ENCODE data around the gene TTC28.
"Not testable (repeated sequence)": the region's sequence is repeated elsewhere in the genome, so short reads cannot be mapped to it uniquely, and the experiment has no call there.

TTC28 gene

DNA sequence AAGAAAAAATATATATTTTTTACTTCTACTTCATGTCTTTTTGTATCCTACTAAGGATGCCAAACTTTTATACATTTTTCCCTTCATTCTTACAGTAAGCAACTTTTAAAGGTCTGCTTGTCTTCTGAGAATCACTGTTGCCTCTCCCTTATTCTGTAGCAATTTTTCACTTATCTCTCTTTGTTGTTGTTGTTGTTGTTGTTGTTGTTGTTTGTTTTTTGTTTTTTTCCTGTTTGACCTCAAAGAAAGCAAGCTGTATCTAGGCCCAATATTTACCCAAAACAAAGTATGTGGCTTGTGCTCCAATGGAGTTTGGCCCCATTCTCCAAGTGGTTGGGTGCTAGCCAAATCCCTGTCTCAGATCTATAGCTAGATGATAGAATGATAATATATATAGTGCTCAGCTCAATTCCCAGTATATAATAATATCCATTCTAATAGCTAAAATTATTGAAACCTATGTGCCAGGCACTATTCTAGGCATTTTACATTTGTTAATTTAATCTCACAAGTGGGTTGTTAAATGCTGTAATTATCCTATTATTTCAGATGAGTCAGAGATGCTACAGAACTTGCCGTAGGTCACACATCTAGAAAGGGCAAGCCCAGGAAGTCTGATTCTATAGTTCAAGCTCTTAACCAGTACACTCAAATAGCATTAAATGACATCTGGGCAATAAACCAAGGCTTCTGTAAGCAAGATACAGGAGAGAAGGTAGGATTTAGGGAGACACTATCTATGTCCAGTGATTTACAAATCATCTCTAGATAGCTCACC lies 555.5 kb downstream of the TTC28 start:
- no peak for DNase-seq

DNA sequence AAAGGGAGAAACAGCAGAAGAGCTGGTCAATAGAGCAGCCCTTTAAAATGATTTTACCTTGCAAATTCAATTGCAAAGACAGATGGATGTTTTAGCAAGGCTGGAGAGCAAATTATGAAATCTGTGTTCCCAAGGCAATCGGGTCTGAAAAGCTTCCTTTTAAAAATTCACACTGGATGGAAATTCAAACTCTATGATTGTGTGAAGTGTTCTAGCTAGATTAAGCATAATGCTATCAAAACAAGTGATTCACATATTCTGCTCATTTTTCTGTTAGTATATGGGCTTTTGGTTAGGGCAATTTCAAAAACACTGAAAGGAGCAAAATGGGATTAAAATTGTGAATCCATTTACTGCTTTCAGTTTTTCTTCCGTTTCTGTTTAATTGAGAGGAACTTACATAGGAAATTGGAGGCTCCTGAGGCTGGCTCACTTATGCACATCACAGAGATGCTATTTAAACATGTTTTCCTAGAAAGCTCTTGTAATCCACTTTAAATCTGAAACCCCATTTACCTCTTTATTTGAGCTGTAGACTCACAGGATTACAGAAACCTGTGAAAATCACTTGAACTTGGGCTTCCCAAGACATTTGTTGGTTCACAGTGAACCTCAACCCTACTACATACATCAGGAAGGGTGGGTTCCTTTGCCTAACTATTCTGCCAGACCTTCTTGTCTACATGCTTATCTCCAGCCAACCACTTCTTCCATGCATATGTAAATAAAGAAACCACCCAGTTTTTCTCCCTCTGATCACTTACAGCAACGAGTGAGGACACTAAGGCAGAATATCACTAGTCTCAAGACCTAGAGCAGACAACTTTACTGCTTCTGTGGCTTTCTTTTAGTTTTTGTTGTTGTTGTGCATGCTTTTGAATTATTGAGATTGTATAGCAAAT lies 558.7 kb downstream of the TTC28 start:
- DNase-seq, result no peak

DNA sequence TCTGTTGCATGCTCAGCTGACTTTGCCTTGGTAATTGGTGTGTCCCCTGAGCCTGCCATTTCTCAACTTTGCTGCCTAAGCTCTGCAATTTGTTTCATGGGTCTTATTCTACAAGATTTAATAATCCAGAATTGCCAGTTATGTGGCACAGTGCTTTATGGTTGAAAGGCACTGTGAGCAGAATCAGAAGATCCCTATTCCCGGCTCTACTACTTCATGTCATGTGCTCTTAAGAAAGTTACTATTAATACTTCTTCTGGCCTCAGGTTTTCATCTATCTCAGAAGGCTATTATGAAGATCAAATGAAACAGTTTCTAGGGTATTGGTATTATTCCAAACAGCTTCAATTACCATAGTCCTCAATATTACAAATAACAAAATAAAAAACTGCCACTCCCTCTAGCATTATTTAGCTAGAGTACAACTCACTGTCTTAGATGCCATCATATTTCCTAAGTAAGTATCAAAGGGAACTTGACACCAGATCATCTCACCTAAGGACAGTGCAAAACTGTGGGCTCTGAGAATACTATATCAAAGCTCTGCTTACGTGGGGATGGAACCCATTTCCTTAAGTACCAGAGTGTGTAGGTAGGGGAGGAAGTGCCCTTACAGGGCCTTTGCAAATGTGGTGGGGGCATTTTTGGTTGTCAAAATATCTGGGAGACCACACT lies 560.5 kb downstream of the TTC28 start:
- DNase-seq, result no peak

DNA sequence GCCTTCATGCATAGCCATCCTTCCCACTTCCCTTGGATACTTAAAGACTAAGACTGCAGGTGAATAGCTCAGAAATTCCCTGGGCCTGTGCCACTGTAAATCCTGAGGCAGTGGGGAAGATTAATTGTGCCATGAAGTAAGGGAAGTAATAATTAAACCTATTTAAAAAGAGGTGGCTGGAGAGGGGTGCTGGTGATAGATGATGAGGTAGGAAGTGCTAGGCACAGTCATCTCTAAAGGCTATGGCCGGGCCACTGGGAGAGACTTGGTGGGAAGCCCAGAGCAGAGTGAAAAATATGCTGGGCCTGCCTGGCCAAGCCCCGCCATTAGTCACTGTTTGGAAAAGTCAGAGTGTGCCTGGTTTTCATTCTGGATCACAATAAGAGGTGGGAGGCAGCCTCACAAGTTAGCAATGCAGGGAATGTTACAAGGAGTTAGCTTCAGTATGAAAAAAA lies 563.4 kb downstream of the TTC28 start:
- no peak for DNase-seq

DNA sequence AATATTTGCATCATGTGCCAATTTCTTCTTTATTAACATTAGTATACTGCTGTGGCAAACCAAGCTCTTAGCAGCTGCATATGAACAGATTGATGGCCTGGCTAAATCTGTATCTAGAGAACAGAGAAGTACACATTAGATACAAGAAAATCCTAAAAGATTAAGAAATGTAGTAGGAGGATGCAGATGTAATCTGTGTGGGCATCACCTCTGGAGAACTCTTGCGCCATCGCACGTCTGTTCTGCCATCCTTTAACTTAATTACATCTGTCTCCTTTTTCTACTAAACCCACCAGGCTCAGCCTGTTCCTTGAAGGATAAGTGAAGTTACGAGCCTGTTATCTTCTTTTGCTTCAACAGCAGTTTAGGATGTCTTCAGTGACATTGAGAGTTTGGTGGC lies 564.2 kb downstream of the TTC28 start:
- DNase-seq, result no peak

DNA sequence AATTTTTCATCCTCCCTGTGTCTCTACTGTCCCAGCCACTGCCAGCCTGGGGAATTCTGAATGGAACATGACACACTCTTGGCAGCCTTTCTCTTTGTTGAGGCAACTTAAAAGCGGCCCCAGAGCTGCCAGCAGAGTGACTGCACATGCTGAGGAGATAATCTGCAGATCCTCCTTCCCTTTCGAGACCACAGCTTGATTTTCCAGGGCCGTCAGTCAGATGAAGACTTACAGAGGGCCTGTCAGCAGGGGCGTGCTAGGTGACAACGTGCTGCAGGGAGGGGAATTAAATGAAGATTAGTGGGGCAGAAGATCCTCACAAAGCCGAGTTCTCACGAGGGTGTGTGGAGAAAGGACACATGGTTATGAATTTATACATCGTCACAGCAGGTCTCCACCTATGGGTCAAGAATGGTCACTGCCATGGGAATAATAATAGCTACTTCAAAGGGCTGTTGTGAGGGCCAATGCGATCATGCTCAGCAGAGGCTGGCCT lies 567.0 kb downstream of the TTC28 start:
- no peak for DNase-seq

DNA sequence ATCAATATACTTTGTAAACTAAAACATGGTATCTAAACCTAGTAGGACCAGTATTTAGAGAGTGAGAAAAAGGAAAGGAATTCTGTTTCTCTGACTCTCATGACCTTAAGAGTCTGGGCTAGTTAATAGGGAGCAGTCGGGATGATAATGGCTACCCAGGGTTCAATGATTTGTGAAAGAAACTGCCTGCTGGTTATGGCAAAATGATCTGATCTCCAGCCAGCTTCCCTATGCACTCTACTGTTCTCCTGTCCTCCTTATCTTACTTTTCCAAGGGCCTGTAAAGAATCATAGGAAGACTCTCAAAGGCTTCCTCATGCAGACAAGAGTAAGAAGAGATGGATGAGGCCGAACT lies 567.5 kb downstream of the TTC28 start:
- no peak for DNase-seq

DNA sequence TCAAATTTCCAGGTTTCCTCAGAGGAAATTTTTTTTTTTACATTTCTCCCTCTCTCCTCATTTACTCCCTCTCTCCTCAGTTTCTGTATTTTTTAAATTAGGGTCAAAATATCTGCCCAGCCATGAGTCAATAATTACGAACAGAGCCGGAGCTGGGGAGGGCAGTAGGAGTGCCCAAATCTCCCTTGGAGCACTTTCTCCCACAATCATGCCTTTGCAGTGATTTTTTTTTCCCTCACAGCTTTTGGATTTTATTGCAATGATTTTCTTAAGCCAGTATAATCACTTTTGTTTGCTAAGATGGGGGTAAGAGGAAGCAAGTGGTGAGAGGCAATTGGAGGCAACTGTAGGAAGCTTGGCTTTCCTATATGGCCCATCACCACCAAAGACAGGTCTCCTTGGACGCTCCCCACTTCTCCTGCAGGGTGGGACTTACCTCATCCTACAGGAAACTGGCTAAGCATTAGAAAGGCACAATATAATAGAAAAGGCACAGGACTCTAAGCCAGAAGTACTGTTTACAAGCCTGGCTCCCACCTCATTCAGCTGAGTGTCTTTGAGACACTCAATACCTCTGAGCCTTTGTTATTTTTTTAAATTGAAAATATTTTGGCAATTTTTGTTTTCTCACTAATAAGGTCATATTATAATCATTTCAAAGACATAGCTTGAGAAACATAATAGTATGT lies 568.0 kb downstream of the TTC28 start:
- no peak for DNase-seq

DNA sequence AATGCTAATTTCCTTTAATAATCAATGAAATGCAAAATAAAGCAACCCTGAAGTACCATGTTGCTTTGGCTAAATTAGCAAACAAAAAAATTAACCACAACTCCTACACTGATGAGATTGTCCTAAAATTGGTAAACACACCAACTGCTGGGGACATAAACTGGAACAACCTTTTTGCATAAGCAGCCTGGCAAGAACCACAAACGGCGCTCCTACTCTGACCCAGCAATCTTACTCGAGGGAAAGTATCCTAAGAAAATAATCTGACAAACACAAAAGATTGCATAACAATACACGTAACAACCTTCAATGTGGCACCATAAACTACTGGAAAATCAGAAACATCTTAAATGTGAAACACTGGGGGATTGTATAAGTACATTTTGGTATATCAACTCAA lies 570.8 kb downstream of the TTC28 start:
- no peak for DNase-seq

DNA sequence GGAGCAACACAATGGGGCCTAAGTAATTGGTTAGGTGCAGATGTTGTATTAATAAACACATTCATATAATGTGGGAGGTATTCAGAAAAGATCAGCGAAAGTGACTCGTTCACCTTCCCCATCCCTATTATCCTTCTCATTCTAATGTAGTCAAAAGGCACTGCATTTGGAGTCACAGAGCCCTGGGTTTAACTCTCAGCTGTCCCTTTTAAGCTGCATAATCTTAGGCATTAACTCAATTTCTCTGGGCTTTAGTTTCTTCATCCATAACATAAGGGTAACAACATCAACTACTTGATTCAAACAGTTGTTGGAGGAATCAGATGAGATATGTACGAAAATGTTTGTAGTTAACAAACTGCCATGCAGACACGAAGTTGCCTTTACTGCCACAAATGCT lies 573.0 kb downstream of the TTC28 start:
- no peak for DNase-seq

DNA sequence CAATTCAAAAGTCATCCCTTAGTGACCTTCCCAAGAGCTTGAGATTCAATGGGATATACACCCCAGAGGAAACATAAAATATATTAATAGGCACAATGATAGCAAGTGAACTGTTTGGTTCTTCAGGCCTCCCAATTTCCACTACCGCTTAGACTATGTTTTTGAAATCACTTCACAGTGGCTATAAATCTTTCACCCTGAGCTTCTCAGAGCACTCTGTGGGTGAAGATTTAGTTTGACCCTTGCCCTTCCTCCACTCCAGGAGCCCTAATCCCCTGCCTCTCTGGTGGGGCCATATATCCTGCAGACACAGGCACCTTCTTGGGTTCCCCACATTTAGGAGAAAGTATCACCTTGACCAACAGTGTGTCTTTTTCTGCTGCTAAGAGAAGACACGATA lies 573.7 kb downstream of the TTC28 start:
- DNase-seq, result no peak

DNA sequence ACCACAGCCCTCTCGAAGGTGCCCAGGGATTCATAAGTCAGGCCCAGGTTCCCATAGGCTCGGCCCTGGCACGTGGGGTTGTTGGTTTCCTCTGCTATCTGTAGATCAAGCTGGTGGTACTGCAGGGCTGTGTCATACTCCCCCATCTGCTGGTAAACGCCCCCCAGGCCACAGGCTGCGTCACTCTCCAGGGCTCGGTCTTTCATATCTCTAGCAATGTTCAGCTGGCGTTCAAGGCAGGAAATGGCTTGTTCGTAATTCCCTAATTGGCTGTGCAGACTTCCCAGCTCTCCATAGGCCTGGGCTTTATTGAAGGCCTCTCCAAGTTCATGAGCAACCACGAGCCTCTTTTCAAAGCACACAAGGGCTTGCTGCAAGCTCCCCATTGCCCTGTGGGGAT lies 574.2 kb downstream of the TTC28 start:
- no peak for DNase-seq

DNA sequence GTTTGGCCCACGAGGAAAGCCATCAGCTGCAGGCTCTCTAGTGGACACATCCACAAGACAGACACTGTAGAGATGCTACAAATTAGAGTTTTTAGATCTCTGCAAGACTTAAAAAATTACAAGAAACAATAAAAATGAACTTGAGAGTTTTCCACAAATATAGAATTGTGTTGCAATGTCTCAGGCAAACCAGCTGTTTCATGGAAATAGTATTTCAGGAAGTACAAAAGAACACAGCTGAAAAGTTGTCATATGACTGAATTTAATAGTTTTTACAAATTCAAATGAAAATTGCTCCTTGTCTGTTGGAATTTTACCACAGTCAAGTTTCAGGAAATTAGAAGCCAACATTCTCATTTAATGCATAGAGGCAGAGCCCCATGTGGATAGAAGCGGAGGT lies 576.0 kb downstream of the TTC28 start:
- no peak for DNase-seq

DNA sequence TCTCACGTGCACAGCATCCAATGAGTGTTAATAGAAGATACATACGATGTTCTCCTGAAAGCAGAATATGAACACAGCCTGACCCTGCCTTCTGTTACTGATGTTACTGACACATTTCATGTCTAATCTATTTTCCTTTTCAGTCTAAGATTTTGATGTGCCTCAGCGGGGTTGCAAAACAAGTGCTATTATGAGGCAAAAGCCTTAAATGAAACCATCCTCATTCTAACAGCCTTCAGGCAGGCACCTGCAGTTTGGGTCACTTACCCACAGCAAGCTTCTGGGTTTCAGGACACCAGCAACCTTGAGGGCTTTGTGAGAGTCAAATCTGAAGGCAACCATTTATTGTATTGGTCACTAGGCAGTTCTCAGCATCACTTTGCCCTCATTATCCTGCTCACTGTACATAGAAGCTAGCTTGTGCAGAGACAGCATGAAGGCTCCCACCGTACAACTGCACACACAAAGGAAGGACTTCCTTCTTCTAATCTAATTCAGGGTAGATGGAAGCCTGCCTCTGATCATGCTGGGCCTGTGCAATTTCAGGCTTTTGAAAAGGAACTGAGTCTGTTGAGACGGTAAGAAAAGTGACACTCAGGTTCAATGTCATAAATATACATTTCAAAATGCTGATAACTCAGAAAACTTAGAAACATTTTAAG lies 577.4 kb downstream of the TTC28 start:
- DNase-seq, result no peak

DNA sequence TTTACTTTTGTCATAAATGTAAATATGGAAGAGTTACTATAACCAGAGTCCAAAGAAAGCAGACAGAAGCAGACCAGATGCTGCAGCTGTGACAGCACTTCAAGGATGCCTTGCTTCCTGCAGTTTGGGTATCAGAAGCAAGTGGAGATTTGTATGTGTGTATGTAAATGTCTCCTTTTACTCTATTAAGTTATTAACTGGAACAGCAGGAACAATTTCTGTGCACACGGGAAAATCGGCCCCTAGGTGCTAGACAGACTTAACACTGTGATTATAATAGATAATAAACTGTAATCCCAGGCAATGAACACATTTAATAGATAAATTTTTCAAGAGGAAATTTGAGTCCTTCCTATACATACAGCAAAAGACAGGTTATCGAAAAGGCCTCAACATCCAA lies 582.0 kb downstream of the TTC28 start:
- DNase-seq, result no peak

DNA sequence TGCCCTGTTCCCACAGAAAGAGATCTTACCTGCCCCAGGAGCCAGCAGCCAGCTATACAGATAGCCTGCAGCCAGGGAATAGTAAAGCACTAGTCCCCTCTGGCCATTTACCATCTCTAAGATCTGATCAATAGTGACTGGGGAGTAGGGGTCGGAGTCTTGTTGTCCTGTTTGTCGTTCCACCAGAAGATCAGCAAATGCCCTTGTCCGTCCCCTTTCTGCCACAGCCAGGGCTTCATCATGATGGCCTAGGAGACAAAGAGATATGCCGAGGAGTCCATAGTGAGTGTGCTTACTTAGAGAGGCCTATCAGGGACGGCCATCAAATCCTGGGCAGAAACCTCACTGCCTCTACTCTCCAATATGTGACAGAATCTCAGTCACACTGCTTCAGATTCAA lies 583.5 kb downstream of the TTC28 start:
- no peak for DNase-seq

DNA sequence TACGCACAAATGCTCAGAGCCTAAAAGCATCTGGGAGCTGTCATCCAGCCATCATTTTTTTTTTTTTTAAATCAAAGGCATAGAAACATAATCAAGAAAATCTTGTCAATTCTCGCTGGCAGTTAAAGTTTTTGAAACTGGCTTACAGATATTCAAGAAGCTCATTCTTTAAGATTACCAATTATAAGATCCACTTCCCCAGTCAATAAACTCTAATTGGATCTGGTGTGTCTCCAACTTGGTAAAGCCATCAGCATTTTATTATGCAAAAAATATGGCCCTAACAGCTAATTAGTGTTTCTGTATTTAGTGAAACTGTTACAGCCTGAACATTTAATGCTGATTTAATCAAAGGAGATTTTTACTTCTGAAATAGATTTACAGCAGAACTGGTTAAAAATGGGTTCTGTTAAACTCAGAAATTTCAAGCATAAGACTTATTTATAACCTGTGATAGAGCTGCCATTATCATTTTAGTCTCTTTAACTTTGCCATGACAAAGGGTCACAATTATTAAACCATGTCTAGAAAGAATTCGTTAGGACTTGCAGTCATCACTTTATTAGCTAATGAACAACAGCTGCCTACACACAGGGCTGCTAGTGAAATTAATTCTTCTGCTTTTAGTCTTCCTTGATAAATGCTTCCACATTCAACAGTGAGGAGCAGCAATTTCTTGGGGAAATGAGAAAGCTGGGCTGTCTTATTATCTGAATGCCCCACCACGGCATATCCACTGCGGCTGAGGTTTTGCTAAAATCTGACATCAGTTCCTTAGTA lies 584.1 kb downstream of the TTC28 start:
- no peak for DNase-seq

DNA sequence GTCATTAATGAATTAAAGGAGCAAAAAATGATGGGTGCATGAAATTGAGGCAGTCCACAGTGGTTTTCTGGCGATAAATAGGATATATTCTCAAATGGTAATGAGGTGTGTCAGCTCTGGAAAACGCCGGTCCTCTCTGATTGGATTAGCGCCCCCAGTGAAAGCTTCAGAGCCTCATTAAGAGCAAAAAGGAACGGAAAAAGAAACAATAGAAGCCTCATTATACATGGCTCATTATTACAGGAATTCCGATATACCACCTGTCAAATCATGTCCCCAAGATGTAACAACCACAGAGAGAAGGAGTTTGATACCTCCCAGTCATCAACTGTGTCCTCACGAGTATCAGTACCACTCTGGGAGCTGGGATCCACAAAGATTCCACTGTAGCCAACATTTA lies 584.9 kb downstream of the TTC28 start:
- no peak for DNase-seq

DNA sequence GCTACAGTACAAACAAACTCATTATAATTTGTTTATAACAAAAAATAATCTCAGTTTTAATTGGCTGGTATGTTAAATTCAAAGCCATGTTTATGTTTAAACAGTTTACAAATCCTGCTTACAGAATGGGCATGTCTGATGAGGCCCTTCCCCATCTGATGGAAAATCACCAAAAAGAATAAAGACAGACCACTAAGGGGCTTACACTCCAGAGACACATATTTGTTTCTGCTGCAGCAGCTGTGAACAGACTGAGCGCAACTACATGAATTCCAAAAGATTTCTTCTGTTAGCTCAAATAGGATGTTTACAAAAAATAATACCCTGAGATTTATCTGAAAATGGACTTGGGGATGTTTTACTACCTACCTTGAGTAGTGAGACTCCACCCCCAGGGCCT lies 585.9 kb downstream of the TTC28 start:
- DNase-seq, result no peak

DNA sequence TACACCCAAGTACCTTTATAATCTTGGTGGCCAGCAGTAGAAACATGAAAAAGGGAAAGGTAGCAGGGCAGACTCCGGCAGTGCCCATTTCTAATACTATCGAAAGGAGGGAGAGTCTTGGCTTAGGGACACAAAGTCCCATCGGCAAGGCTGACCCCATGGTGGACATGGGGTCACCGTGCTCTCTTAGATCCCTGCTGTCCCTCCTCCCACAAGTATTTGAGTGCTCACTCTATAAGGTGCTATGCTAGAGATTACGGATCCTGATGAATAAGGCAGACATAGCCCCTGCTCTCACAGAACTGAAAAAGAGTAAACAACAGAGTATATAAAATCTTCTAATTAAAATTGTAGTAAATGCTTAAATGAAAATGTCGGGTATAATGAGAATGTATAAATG lies 588.2 kb downstream of the TTC28 start:
- no peak for DNase-seq

DNA sequence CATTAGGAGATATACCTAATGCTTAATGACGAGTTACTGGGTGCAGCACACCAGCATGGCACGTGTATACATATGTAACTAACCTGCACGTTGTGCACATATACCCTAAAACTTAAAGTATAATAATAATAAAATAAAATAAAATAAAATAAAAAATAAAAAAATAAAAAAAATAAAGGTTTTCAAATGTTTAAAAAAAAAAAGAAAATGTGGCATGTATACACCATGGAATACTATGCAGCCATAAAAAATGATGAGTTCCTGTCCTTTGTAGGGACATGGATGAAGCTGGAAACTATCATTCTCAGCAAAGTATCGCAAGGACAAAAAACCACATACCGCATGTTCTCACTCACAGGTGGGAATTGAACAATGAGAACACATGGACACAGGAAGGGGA lies 590.1 kb downstream of the TTC28 start:
- DNase-seq, result not testable (repeated sequence)

DNA sequence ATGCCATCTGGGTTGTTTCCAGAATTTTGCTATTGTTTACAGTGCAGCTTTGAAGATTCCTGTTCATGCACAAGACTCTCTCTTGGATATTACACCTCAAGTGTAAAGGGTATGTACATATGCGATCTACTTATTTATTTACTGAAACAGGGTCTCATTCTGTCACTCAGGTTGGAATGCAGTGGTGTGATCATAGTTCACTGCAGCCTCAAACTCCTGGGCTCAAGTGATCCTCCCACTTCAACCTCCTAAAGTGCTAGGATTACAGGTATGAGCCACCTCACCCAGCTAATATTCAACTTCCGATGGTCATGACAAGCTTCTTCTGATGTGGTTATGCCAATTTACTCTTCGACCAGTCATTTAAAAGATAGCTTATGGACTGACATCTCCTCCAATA lies 602.5 kb downstream of the TTC28 start:
- DNase-seq, result no peak
